ENCODE measurements around the gene BLM.

GRCh38 chr15:90691369-90691768 lies 25.8 kb upstream of the BLM start:
- TF ChIP-seq CTCF (IDR thresholded peaks at IDR 0.05): no peak
- TF ChIP-seq POLR2A (IDR thresholded peaks at IDR 0.05): no peak
